ENCODE measurements around the gene ASAP2. TPM values are rescaled to one million over a fixed set of nuclear protein-coding genes. Genes with fewer than 3 reads are reported as not detected.

ASAP2 gene
- total RNA-seq, 1 experiment from 2014 or later = 34.8 TPM

GRCh38 chr2:9179572-9180201, 26.9 kb upstream of the ASAP2 start:
- DNase-seq (ENCODE audit: low spot score) = peak; percentile 96

GRCh38 chr2:9184361-9184760, 22.3 kb upstream of the ASAP2 start:
- DNase-seq (ENCODE audit: low spot score) = no peak

DNA sequence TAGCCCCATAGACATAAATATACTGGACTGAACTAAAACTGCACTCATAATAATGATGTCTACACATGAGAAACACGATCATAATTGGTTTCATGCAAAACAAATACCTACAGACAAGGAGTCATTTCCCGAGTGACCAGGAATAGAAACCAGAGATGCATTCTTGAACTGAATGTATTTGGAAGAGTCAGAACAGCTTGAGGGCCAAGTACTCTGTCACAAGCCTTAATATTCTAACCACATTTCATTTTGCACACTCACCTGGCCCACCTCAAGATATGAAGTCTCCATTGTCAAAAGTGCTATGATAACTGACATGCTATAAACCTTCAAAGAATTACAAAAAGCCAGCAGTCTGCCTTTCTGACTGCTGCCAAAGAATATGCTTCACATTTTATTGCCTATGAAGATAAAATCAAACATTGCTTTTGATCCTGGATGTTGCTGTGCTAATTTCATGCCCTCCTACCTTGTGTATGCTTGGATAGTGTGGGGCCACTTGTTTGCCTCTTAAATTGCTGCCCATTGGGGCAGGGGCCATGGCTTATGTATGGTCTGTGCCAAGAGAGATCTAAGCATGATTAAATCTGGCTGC, 18.9 kb upstream of the ASAP2 start:
- peak; percentile 68 for DNase-seq (ENCODE audit: low spot score)

DNA sequence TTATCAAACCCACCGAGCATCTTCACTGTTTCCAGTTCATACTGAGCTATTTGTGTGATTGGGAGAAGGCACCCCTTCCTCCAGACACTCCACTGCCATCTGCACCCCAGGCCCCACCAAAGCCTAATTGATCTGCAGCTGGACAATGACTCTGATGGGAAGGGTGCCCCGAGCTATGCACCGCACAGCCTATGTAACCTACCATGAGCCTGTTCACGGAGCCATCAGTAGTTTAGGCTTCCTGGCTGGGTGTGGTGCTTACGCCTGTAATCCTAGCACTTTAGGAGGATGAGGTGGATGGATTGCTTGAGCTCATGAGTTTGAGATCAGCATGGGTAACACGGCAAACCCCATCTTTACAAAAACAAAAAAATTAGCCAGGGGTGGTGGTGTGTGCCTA, 17.8 kb upstream of the ASAP2 start:
- no peak for DNase-seq (ENCODE audit: low spot score)

GRCh38 chr2:9189901-9190300, 16.7 kb upstream of the ASAP2 start:
- no peak for DNase-seq (ENCODE audit: low spot score)

GRCh38 chr2:9191041-9191481, 15.6 kb upstream of the ASAP2 start:
- DNase-seq (ENCODE audit: low spot score) = peak; percentile 69

DNA sequence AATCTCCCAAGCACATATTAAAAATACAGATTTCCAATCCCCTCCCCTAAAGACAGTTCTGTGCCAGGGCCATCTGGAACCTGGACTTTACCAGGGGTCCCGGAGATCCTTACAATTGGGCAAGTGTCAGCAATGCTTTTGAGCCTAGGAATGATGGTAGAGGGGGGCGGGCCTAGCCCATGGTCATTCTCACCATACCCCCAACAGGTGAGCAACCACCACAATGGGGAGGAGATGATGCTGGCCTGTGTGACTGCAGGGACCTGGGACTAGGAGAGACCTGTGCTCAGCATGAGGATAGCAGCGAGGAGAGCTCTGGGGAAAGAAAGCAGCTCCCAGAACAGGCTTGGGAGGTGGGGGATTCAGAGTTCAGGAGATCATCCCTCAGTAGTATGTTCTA, 13.9 kb upstream of the ASAP2 start:
- no peak for DNase-seq (ENCODE audit: low spot score)

DNA sequence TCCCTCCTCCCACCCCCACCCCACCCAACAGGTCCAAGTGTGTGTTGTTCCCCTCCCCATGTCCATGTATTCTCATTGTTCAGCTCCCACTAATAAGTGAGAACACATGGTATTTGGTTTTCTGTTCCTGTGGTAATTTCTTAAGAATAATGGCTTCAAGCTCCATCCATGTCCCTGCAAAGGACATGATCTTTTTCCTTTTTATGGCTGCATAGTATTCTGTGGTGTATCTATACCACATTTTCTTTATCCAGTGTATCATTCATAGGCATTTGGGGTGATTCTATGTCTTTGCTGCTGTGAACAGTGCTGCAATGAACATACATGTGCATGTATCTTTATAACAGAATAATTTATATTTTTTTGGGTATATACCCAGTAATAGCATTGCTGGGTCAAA, 12.3 kb upstream of the ASAP2 start:
- no peak for DNase-seq (ENCODE audit: low spot score)

DNA sequence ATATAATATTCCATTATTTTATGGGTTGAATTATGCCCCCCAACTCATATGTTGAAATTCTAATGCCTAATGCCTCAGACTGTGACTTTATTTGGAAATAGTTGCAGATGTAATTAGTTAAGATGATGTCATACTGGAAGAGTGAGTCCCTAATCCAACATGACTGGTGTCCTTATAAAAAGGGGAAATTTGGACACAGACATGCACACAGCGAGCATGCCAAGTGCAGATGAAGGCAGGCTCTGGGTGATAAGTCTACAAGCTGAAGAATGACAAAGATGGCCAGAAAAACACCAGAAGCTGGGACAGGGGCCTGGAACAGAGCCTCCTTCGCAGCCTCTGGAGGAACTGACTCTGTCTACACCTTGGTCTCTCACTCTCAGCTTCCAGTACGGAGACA, 10.0 kb upstream of the ASAP2 start:
- DNase-seq (ENCODE audit: low spot score) = no peak

GRCh38 chr2:9197916-9198315, 8.7 kb upstream of the ASAP2 start:
- no peak for DNase-seq (ENCODE audit: low spot score)

GRCh38 chr2:9199716-9200632, 6.6 kb upstream of the ASAP2 start:
- no peak for DNase-seq (ENCODE audit: low spot score)

DNA sequence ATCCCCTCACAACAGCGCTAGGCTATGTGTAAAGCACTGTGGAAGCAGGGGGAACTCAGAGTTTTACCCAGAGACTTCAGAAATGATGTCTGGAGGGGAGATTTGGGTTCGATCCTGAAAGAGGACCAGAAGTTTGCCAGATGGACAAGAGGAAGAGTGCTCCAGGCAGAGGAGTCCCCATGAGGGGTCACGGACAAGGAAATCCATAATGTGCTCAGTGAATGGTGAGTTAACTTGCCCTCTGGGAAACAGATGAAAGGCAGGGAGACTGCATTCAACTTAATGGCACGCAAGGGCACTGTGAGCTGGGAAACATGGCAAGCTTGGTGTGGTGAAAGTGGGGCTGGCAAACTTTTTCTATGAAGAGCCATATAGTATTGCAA, 6.0 kb upstream of the ASAP2 start:
- no peak for DNase-seq (ENCODE audit: low spot score)

DNA sequence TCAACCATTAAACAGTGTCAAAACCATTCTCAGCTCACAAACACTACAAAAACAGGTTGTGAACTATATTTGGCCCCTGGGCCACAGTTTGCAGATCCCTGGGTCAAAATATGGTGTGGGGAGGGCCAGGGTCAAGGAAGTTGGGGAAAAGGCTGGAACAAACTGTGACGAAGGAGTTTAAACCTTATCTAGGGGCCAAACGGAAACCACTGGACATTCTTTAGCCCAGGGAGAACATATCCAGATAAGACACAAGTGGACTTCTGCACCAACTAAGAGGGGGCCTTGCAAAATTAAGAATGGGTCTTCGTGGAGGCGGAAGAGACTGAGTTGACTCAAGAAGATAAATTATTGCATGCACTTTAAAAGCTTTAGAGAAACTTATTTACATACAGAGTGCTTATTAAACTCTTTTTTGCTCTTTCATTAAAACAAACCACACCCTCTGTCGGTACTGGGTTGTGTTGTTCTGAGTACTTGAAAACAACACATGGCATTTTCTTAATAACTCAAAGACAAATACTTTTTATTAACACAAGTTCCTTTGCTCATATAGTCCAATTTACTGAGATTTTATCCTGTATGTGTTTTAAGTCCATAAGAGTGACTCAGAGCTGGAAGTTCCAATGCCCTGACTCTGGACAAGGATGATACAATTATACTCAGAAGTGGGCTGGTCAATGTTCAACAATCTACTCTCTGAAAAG, 5.3 kb upstream of the ASAP2 start:
- peak; percentile 11 for DNase-seq (ENCODE audit: low spot score)

- no peak for DNase-seq (ENCODE audit: low spot score)
These were observed 3.6 kb upstream of the ASAP2 start for GRCh38 chr2:9203006-9203405.

- no peak for DNase-seq (ENCODE audit: low spot score)
These were observed 2.7 kb upstream of the ASAP2 start for GRCh38 chr2:9203876-9204275.

DNA sequence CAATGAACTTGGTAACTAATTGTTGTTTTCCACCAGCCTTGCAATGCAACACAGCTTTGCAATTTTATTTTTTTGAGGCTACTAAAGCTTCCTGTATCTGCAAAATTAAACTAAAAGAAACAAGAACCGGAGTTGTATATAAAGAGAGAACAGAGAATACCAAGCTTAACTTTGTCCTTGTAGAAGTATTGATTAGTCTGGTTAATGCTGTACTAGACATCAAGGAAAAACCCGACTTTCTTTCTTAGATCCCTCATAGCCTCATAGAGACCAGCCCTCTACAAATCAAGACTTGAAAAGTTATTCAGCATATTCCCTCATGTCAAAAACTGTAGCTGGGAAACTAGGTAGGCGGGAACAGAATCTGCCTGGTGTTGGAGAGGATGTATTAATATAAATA, 1.7 kb upstream of the ASAP2 start:
- peak; percentile 44 for DNase-seq (ENCODE audit: low spot score)

GRCh38 chr2:9205486-9205885, 1.1 kb upstream of the ASAP2 start:
- DNase-seq (ENCODE audit: low spot score) = peak; percentile 38

- DNase-seq (ENCODE audit: low spot score) = peak; percentile 46
These were observed 504 bp downstream of the ASAP2 start for GRCh38 chr2:9206991-9207640.

- peak; percentile 67 for DNase-seq (ENCODE audit: low spot score)
These were observed 1.2 kb downstream of the ASAP2 start for GRCh38 chr2:9207641-9208311.

- DNase-seq (ENCODE audit: low spot score) = peak; percentile 51
These were observed 2.3 kb downstream of the ASAP2 start for GRCh38 chr2:9208875-9209274.

- peak; percentile 62 for DNase-seq (ENCODE audit: low spot score)
These were observed 3.4 kb downstream of the ASAP2 start for GRCh38 chr2:9210030-9210429.
